ENCODE results near the gene MCRIP1. TPM values are rescaled to one million over a fixed set of nuclear protein-coding genes. Genes with fewer than 3 reads are reported as not detected.

Gene MCRIP1
- total and polyA plus RNA-seq, 9 of the 15 experiments (the other 6 are each of a cell fraction or from before 2014, with no cell fraction given): 0.39 to 35.8 (median 9.7) TPM

- TF ChIP-seq CUX1 (CRISPR knock-in tag; IDR thresholded peaks at IDR 0.05) (peak; percentile 66), ZBTB2 (IDR thresholded peaks at IDR 0.05) (0 out of 2 replicates have a peak, but pooled peaks have one; percentile 16), CXXC5 (CRISPR knock-in tag; IDR thresholded peaks at IDR 0.05) (peak; percentile 73), AFF4 (CRISPR knock-in tag; IDR thresholded peaks at IDR 0.05) (peak; percentile 52; the same call in 1 of the 2 replicates), CTCF (IDR thresholded peaks at IDR 0.05 in 2 of 3, conservative IDR thresholded peaks at IDR 0.05 in 1 of 3; ENCODE audit: insufficient read depth in 2 of 3, low read depth in 1 of 3, low read length in 3 of 3) (no peak), THAP7 (CRISPR knock-in tag; IDR thresholded peaks at IDR 0.05) (no peak), ZNF589 (CRISPR knock-in tag; IDR thresholded peaks at IDR 0.05; ENCODE audit: low read depth) (peak; percentile 65; the same call in 1 of the 2 replicates), HNRNPLL (IDR thresholded peaks at IDR 0.05; ENCODE audit: low read depth, low read length, poor library complexity, severe bottlenecking) (peak; percentile 39), SMARCB1 (IDR thresholded peaks at IDR 0.05; ENCODE audit: insufficient read length, low read depth) (no peak), MNT (conservative IDR thresholded peaks at IDR 0.05) (peak; percentile 92 to 95)
Observed at GRCh38 chr17:81833160-81833920, at the start of gene MCRIP1 (continued).

Data from K562 (cell line).